ENCODE measurements around the gene DPP9.

Gene DPP9

GRCh38 chr19:4723595-4724514 lies at the start of gene DPP9:
Gene DPP9 (minus strand): TSS chr19:4723842. CDS start chr19:4719906, 3,936 bp downstream.
- peak; percentile 27 for TF ChIP-seq CTCF (IDR thresholded peaks at IDR 0.05; ENCODE audit: insufficient read depth, missing control alignments)
- no peak for FAIRE-seq
- DNase-seq (ENCODE audit: insufficient read length, low spot score), result peak; percentile 100

GRCh38 chr19:4773047-4773640 lies 49.5 kb upstream of the DPP9 start:
- no peak for DNase-seq (ENCODE audit: insufficient read length, low spot score)
- FAIRE-seq, result no peak

GRCh38 chr19:4772566-4772965 lies 48.9 kb upstream of the DPP9 start:
- FAIRE-seq (no peak), DNase-seq (ENCODE audit: insufficient read length, low spot score) (no peak)
- no peak for TF ChIP-seq CTCF (IDR thresholded peaks at IDR 0.05; ENCODE audit: insufficient read depth, missing control alignments)

More at GRCh38 chr19:4773047-4773640, 49.5 kb upstream of the DPP9 start:
- TF ChIP-seq CTCF (IDR thresholded peaks at IDR 0.05; ENCODE audit: insufficient read depth, missing control alignments), result no peak

DNA sequence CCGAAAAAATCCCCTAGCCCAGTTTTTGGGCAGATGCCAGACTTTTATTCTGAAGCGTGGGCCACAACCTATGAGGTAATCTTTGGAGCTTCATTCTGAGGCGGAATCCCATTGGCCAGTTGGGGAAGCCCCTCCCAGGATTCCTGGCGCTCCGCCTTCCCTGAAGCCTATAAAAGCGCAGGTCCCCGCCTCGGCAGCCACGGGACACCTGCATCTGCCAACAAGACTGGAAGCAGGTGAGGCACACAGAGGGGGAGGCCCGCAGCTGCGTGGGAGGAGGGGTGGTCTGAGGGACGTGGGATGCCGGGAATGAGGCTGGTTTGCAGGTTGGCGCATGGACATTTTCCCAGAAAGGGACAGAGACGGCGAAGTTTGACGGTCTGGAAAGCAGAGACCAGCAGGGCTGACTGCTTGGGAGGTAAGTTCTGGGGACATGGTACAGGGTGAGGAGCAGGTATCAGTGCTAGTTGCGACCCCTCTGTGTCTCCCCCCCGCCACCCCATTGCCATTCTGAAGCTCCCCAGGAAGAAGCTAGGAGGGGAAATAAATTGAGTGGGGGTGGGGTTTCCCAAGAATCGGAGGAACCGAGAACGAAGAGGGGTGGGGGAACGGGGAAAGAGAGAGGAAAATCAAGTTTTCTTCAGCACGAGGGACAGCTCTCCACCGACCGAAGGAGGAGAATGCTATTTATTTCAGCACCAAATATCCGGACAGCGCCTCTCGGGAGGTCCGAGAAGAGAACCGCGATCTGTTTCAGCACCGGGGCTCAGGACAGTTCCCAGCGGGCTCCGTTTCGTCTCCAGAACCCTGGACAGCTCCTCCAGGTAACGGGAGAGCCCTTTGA lies 45.5 kb upstream of the DPP9 start:
- DNase-seq (ENCODE audit: insufficient read length, low spot score), result peak; percentile 88
- TF ChIP-seq CTCF (IDR thresholded peaks at IDR 0.05; ENCODE audit: insufficient read depth, missing control alignments), result no peak
- no peak for FAIRE-seq

- FAIRE-seq (no peak), DNase-seq (ENCODE audit: insufficient read length, low spot score) (no peak)
- TF ChIP-seq CTCF (IDR thresholded peaks at IDR 0.05; ENCODE audit: insufficient read depth, missing control alignments), result no peak
Measured at GRCh38 chr19:4764393-4764660, 40.7 kb upstream of the DPP9 start.

DNA sequence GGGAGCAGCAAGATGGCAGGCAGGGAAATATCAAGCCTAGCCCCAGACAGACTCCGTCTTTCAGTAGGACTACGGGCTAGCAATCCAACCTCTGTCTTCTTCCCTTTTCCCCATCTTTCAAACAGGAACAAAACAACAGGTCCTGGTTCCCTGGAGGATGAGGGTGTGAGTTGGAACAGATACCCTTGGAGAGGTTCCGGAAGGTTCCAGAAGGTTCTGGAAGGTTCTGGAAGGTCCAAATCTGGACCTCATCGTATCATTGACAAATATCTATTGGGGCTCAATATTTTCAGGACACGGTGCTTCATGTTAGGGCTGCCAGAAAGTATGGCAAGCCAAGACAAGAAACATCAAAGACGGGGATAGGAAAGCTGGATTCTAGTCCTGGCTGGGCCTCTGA lies 39.4 kb upstream of the DPP9 start:
- FAIRE-seq, result no peak

More for the DNA sequence above, 39.4 kb upstream of the DPP9 start:
- DNase-seq (ENCODE audit: insufficient read length, low spot score), result no peak
- no peak for TF ChIP-seq CTCF (IDR thresholded peaks at IDR 0.05; ENCODE audit: insufficient read depth, missing control alignments)
